Ramos (cell line): Measurements from ENCODE around the gene MUC5AC.
"Not testable (repeated sequence)": the region's sequence is repeated elsewhere in the genome, so short reads cannot be mapped to it uniquely, and the experiment has no call there.

Source experiments
- in situ Hi-C: fragments of 300-500 bp; cut with MboI; formaldehyde crosslinking; loops from one replicate; pipeline ENCODE4 v1.14.3; 2022; ENCODE audit warnings: low sequenced_read_pairs; ENCODE audit not compliant: unreplicated experiment

Gene MUC5AC

DNA sequence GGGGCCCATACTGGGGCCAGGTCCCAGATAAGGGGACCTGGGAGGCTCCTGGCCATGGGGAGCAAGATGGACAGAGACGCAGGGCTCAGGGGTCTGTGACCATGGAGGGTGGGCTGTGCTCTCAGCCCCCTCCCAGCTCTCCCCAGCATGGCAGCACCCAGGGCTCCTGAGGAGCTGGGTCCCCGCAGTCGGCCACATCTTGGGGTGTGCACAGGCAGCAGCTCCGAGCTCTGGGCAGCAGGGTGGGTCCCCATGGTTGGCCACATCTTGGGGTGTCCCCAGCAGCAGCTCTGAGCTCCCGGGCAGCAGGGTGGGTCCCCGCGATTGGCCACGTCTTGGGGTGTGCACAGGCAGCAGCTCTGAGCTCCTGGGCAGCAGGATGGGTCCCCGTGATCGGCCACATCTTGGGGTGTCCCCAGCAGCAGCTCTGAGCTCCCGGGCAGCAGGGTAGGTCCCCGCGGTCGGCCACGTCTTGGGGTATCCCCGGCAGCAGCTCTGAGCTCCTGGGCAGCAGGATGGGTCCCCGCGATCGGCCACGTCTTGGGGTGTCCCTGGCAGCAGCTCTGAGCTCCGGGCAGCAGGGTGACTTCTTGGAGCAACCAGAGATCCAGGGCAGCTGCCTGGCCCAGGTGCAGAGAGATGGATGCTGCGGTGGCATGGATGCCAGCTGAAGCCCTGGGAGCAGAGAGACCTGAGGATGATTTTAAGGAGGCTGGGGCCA lies 46.8 kb downstream of the MUC5AC start:
- in situ Hi-C loops, result no loop called here

GRCh38 chr11:1205121-1205986 lies 47.6 kb downstream of the MUC5AC start:
- in situ Hi-C loops, result no loop called here

GRCh38 chr11:1205987-1206331 lies 48.2 kb downstream of the MUC5AC start:
- in situ Hi-C loops, result no loop called here

DNA sequence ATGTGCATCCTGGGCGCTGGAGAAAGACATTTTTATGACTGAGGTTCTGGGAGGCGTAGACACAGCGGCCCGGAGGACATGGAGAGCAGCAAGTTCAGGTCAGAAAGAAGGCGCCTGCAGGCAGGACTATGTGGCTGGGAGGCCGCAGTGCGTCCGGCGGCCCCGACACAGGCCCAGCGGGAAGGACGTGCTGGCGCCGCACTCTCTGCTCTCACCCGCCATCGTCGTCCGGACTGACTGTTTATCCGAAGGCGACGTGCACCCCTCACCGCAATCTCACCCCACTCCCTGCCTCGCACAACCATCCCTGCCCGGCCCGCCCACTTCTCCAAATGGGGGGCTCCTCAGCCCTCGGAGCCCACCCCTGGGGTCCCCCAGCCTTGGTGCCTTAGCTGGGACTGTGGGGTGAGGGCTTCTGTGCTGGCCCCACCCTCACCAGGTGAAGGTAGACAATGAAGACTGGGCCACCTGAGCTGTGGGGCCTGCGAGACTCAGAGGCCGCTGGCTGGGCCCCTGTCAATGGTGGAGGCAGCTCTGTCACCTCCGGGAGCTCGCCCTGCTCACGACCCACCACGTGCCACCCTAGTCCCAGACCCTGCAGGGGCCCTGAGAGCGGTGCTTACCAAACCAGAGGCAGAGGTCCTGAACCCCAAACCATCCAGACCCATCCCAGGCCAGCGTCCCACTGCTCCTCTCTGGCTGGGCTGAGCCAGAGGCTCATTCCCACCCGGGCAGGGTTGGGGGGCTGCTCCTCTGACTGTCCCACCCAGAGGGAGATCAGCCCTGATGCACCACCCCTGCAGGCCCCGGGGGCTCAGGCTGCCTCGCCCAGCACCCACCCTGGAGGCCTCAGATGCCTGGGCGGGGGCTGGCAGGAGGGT lies 48.9 kb downstream of the MUC5AC start:
- in situ Hi-C loops, result no loop called here

GRCh38 chr11:1207401-1208143 lies 49.8 kb downstream of the MUC5AC start:
- in situ Hi-C loops, result no loop called here

DNA sequence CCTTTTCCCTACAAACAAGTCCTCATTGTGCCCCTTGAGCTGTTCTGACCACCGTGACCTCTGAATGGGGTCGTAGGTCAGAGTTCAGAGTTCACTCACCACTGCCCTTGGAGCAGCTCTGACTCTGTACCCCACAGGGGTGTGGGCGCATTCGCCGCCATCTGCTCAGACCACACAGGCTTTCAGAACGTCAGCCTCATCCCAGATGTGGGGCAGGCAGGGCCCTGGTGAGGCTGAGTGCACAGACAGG lies 50.3 kb downstream of the MUC5AC start:
- in situ Hi-C loops, result no loop called here

GRCh38 chr11:1208394-1209261 lies 50.9 kb downstream of the MUC5AC start:
- in situ Hi-C loops, result no loop called here

GRCh38 chr11:1209371-1210057 lies 51.8 kb downstream of the MUC5AC start:
- in situ Hi-C loops, result no loop called here

GRCh38 chr11:1211838-1212237 lies 54.1 kb downstream of the MUC5AC start:
- in situ Hi-C loops, result no loop called here

GRCh38 chr11:1215826-1216225 lies 58.1 kb downstream of the MUC5AC start:
- in situ Hi-C loops, result not testable (repeated sequence)

GRCh38 chr11:1217151-1217550 lies 59.4 kb downstream of the MUC5AC start:
- in situ Hi-C loops, result no loop called here

GRCh38 chr11:1218256-1218787 lies 60.6 kb downstream of the MUC5AC start:
- in situ Hi-C loops, result no loop called here

DNA sequence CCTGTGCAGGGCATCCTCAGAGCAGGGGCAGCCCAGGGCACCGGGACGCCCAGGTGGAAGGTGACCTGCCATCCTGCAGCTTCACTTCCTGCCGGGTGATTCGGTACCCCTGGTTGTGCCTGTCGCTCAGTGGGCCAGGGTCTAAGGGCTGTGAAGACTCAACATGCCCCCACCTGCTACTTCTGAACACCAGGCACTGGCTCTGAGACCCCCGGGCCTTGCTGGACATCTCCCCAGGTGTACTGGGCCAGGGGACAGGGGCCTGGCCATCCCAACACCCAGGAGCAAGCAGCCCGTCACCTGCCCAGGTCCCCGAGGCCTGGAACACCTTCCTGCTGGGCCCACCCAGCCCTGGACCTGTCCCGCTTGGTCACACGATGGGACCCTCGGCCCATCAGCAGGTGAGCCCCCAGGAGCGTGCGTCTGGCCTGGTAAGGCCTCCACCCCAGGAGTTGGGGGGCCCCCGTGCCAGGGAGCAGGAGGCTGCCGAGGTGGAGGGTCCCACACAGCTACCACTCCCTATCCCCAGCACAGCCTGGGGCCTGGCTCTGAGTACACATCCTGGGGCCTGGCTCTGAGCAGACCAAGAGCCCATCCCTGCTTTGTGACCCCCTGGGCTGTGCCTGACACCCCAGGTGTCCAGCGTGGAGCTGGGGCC lies 61.2 kb downstream of the MUC5AC start:
- in situ Hi-C loops, result no loop called here

GRCh38 chr11:1219446-1219833 lies 61.7 kb downstream of the MUC5AC start:
- in situ Hi-C loops, result no loop called here

DNA sequence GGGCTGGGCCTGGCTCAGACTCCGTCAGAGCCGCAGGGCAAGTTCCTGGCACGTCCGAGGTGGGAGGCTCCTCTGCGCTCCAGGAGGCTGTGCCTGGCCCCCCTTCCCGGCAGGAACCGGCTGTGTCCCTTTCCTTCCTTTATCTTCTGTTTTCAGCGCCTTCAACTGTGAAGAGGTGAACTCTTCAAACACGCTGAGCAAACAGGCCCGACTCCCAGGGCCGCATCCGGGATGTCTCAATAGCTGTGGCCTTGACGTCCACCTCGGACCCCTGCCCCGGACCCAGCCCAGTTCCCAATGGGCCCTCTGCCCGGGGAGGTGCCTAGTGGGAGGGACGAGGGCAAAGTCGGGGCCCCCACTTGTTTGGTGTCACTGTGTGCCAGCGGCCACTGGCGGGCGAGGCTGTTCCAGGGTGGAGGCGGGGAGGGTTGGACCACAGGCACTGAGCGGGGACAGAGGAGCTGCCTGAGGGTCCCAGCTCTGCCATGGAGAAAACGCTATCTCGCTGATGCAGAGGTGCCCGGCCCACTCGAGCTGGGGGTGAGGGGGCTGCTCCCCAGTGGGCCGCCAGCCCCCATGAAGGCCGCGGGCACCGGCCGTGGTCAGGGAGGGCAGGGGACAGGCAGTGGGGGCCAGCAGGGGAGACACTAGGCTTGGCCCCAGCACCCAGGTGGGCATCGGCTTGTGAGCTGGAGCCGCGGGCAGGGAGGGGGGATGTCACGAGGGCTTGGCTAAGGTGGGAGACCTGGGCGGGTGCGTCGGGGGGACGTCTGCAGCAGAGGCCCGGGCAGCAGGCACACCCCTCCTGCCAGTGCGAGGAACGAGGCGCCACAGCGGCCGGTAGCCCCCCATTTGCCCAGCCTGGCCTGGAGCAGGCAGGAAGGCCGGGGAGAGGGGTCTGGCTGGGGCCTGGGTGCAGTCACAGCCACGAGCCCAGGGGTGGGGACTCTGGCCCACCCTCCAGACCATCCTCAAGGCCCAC lies 62.4 kb downstream of the MUC5AC start:
- in situ Hi-C loops, result no loop called here

GRCh38 chr11:1220941-1221721 lies 63.4 kb downstream of the MUC5AC start:
- in situ Hi-C loops, result no loop called here
